Left ventricle myocardium inferior (tissue), 1 donor: ENCODE measurements around the gene TSPEAR. TPM values are rescaled to one million over a fixed set of nuclear protein-coding genes. Genes with fewer than 3 reads are reported as not detected.

Experiments used
- DNase-seq: peaks from one replicate; pipeline ENCODE4 v3.0.0-alpha.2; 2020
- H3K27ac ChIP-seq: fragments of 200-600 bp; replicated peaks from 2 replicates; pipeline ENCODE4 v1.8.0; 2021
- H3K27me3 ChIP-seq: fragments of 200-600 bp; 2 replicates; pipeline ENCODE4 v1.8.0; 2021; ENCODE audit warnings: low read depth
- H3K36me3 ChIP-seq: fragments of 200-600 bp; 2 replicates; pipeline ENCODE4 v1.8.0; 2021
- H3K4me1 ChIP-seq: fragments of 200-600 bp; 2 replicates; pipeline ENCODE4 v1.8.0; 2021
- H3K4me3 ChIP-seq: fragments of 200-600 bp; 2 replicates; pipeline ENCODE4 v1.8.0; 2021; ENCODE audit warnings: mild to moderate bottlenecking, moderate library complexity
- H3K9me3 ChIP-seq: fragments of 200-600 bp; replicated peaks from 2 replicates; pipeline ENCODE4 v1.8.0; 2021
- intact Hi-C: fragments of 100-400 bp; cut with micrococcal nuclease; formaldehyde crosslinking; loops from one replicate; pipeline ENCODE4 v1.11.0; 2022
- total RNA-seq: library from RNA; stranded (reverse); fragmentation: NEBNext Ultra II Directional; extraction: Animal tissue kit (Norgen Biotek cat#: 25700); gene quantifications from one replicate; pipeline ENCODE4 v1.2.1, GENCODE V29; 2021
- TF ChIP-seq, protein P1 (sequence below): fragments of 200-600 bp; IDR thresholded peaks from 2 replicates; pipeline ENCODE4 v1.8.0; 2021; ENCODE audit warnings: antibody characterized with exemption, mild to moderate bottlenecking, borderline replicate concordance
- donor health status: DM: no; HTN: yes; CAD: no; lungs with severe emphysema.

The TSPEAR gene
- total RNA-seq, 1 donor from 2014 or later = 3.3 TPM

DNA sequence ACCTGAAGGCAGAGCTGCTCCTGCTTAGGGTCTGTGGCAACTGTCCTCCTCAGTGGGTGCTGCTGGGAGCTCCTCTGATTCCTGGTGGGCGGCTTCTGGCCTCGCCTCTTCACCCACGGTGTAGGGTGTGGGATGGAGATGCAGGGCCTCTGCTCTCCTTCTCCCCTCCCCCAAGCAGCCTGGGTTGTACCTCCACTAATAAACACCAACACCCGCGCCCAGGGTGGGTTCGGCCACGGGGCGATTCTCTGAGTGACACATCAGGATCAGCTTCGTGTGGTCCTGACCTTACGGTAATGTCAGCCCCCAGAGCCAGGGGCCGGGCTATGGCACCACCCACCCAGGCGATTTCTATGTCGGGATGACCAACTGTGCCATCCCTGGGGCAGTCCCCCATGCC, 195.0 kb downstream of the TSPEAR start:
- Histone ChIP-seq H3K27me3 (peaks cover 33% of the 10 kb centered on the region), H3K9me3 (no peaks in the 10 kb centered on the region), H3K27ac (no peak overlapping the region), H3K4me3 (no peak overlapping the region), H3K4me1 (no peaks in the 10 kb centered on the region), H3K36me3 (no peaks in the 10 kb centered on the region)
- no peak for DNase-seq
- intact Hi-C loops = no loop called here
- TF ChIP-seq, protein P1, sequence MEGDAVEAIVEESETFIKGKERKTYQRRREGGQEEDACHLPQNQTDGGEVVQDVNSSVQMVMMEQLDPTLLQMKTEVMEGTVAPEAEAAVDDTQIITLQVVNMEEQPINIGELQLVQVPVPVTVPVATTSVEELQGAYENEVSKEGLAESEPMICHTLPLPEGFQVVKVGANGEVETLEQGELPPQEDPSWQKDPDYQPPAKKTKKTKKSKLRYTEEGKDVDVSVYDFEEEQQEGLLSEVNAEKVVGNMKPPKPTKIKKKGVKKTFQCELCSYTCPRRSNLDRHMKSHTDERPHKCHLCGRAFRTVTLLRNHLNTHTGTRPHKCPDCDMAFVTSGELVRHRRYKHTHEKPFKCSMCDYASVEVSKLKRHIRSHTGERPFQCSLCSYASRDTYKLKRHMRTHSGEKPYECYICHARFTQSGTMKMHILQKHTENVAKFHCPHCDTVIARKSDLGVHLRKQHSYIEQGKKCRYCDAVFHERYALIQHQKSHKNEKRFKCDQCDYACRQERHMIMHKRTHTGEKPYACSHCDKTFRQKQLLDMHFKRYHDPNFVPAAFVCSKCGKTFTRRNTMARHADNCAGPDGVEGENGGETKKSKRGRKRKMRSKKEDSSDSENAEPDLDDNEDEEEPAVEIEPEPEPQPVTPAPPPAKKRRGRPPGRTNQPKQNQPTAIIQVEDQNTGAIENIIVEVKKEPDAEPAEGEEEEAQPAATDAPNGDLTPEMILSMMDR = no peak

DNA sequence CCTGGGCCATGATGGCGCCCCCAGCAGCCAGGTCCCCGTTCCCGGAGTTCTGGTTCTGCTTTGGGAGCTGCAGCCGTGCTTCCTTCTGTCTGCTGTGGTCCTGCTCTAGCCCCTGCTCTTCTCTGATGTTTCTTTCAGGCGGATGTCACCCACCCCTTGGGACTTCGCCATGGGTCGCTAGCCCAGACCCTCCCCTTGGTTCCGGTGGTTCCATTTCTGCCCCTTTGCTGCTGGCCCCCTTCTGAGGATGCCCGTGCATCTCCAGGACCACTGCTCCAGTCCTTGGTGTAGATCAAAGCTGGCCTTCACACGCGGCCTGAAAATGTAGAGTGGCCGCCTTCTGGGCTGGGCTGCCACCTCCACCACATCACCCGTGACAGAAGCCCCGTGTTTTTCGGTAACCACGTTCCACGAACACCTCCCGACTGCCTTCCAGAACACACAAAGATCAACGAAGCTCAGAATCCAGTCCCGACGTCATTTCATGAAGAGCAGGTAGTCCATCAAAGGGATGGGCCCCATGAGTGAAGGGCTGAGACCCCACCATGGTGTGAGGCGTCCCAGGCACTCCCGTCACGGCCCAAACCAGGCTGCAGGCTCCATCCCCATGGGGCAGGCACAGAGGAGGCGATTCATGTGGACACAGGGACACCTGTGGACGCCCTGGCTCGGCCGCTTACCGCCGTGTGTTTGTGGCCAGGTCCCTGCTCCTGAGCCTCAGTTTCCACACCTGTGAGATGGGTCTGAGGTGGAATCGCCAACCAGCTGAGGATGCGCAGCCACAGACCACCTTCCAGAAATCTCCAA, 195.8 kb downstream of the TSPEAR start:
- Histone ChIP-seq H3K4me3 (no peak overlapping the region), H3K36me3 (no peaks in the 10 kb centered on the region), H3K9me3 (no peaks in the 10 kb centered on the region), H3K4me1 (peaks cover 2% of the 10 kb centered on the region), H3K27me3 (peaks cover 34% of the 10 kb centered on the region), H3K27ac (no peak overlapping the region)
- TF ChIP-seq, protein P1 = no peak
- no peak for DNase-seq
- intact Hi-C loops = no loop called here

DNA sequence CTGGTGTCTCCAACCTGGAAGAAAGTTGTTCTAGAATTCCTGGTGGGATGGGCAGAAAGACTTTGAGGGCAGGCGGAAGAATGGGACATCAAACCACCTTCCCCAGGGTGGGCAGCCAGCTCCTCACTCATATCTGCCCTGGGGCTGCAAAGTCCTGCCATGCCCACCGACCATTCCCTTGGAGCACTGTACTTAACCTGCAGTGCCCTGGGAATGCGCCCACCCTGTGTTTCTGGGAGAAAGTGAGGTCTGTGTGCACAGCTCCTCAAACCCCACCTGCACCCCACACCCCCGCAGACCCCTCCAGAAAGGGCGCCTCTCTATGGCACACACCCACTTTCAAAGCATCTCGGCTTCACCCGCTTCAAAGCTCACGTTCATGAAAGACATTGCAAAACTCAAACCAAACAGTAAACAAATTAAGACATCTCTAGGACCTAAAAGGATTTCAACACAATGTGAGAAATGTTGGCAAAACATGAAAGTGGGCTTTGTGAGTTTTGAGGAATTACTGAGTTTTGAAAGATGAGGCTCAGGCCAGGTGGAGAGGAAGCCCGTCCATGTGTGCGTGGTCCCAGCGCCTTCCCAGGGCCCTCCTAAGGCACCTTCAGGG, 196.5 kb downstream of the TSPEAR start:
- intact Hi-C loops = no loop called here
- H3K27ac ChIP-seq = no peak overlapping the region
- H3K36me3 ChIP-seq = no peaks in the 10 kb centered on the region
- H3K27me3 ChIP-seq = peaks cover 34% of the 10 kb centered on the region
- H3K4me1 ChIP-seq = peaks cover 9% of the 10 kb centered on the region
- TF ChIP-seq, protein P1 = no peak
- no peak for DNase-seq
- H3K4me3 ChIP-seq = no peak overlapping the region
- H3K9me3 ChIP-seq = no peaks in the 10 kb centered on the region

DNA sequence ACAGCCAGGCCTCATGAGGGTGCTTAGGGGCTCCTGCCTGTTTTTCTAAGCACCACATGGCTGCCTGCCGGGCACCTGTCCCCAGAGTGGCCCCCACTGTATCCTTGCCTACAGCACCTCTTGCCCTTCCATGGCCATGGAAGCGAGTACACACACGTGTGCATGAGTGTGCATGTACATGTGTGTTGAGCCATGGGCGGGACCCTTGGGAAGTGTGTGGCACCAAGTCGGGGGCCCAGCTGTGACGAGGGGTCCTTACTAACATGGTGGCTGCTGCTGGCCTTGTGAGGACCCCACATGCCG, 197.2 kb downstream of the TSPEAR start:
- H3K4me1 ChIP-seq = peaks cover 11% of the 10 kb centered on the region
- no peak for DNase-seq
- no peaks in the 10 kb centered on the region for H3K9me3 ChIP-seq
- no peak overlapping the region for H3K27ac ChIP-seq
- TF ChIP-seq, protein P1 = no peak
- intact Hi-C loops = no loop called here
- no peaks in the 10 kb centered on the region for H3K36me3 ChIP-seq
- peaks cover 32% of the 10 kb centered on the region for H3K27me3 ChIP-seq
- no peak overlapping the region for H3K4me3 ChIP-seq

DNA sequence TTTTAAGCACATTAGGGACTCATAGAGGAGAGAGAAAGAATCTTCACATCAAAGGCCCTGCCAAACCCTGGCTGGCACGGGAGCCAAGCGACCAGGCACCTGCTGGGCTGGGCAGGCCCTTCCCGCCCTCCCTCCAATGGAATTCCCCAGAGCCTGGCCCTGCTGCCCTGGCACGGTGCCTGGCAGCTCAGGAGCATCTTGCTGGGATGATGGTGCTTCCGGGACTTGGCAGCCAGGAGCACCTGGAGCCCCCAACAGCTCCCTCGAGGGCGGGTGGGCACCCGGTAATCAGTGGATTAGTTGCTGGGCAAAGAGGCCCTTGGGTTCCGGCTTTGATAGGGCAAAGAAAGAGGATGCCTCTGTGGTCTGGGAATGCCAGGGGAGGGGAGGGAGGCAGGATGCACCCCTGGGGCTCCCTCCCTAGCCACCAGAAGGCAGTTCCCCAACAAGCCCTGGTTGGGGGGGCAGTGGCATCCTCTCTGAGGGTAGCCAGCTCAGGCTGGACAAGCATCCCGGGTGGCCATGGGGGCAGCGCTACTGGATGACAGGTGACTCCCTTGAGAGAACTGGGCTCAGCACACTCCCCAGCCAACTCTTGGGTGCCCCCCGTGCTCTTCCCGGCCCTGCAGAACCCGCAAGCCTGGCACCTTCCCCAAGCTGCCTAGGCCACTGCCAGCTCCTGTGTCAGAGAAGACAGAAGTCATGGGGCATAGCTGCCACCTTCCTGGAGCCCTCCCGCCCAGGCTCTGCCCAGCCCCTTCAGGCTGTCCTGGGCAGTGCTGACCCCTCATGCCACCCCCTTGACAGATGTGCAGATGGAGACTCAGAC, 197.8 kb downstream of the TSPEAR start:
- no peaks in the 10 kb centered on the region for H3K9me3 ChIP-seq
- no peaks in the 10 kb centered on the region for H3K36me3 ChIP-seq
- H3K27me3 ChIP-seq = peaks cover 34% of the 10 kb centered on the region
- no peak overlapping the region for H3K27ac ChIP-seq
- DNase-seq = no peak
- no peak overlapping the region for H3K4me3 ChIP-seq
- H3K4me1 ChIP-seq = peaks cover 11% of the 10 kb centered on the region
- TF ChIP-seq, protein P1 = no peak
- intact Hi-C loops = no loop called here
